GM18867 (cell line): Measurements from ENCODE around the gene SYPL1.

ENCODE experiments used
- ATAC-seq: cut with Tn5 transposase; IDR thresholded peaks from one replicate; pipeline ENCODE4 v1.9.1; 2021; ENCODE audit warnings: mild to moderate bottlenecking, moderate library complexity; ENCODE audit not compliant: unreplicated experiment

SYPL1 gene

GRCh38 chr7:106068986-106069385 lies 43.1 kb downstream of the SYPL1 start:
- ATAC-seq: no peak

- ATAC-seq: no peak
These were observed 43.6 kb downstream of the SYPL1 start for GRCh38 chr7:106068538-106068961.

- ATAC-seq: no peak
These were observed 44.4 kb downstream of the SYPL1 start for GRCh38 chr7:106067678-106068077.

GRCh38 chr7:106065575-106066500 lies 46.3 kb downstream of the SYPL1 start:
- ATAC-seq: no peak

GRCh38 chr7:106064771-106065574 lies 47.1 kb downstream of the SYPL1 start:
- no peak for ATAC-seq

GRCh38 chr7:106064316-106064715 lies 47.8 kb downstream of the SYPL1 start:
- ATAC-seq: no peak

- no peak for ATAC-seq
These were observed 48.4 kb downstream of the SYPL1 start for GRCh38 chr7:106063692-106064091.

GRCh38 chr7:106063024-106063423 lies 49.1 kb downstream of the SYPL1 start:
- no peak for ATAC-seq

- ATAC-seq: no peak
These were observed 49.6 kb downstream of the SYPL1 start for GRCh38 chr7:106062521-106062931.

GRCh38 chr7:106062006-106062405 lies 50.1 kb downstream of the SYPL1 start:
- no peak for ATAC-seq

GRCh38 chr7:106061301-106061979 lies 50.7 kb downstream of the SYPL1 start:
- peak; percentile 49 for ATAC-seq

- no peak for ATAC-seq
These were observed 51.7 kb downstream of the SYPL1 start for GRCh38 chr7:106060394-106060920.

GRCh38 chr7:106059556-106059955 lies 52.6 kb downstream of the SYPL1 start:
- no peak for ATAC-seq

GRCh38 chr7:106058928-106059324 lies 53.2 kb downstream of the SYPL1 start:
- no peak for ATAC-seq

GRCh38 chr7:106057962-106058927 lies 53.9 kb downstream of the SYPL1 start:
- peak; percentile 59 for ATAC-seq

- ATAC-seq: no peak
These were observed 54.7 kb downstream of the SYPL1 start for GRCh38 chr7:106057204-106057961.

GRCh38 chr7:106056513-106057203 lies 55.5 kb downstream of the SYPL1 start:
- peak; percentile 51 for ATAC-seq

- no peak for ATAC-seq
These were observed 57.1 kb downstream of the SYPL1 start for GRCh38 chr7:106054971-106055532.
